Body of pancreas (tissue), 4 donors: ENCODE measurements around the gene ACSF2. TPM values are rescaled to one million over a fixed set of nuclear protein-coding genes. Genes with fewer than 3 reads are reported as not detected.

Experiments
- ATAC-seq: fragments of 150-250 bp; one replicate; pipeline ENCODE4 v1.9.1; 2016
- DNase-seq, 4 donors: peaks; one replicate each; pipeline ENCODE4 v3.0.0-alpha.2; 2019
- H3K27ac ChIP-seq, 4 donors: fragments of 200-600 bp; sonication (generic); 1 replicate in 3 of 4; 2 replicates in 1 of 4; pipeline versions ENCODE4 v1.5.1 to v1.6.1; 2016 to 2019; ENCODE audit warnings: mild to moderate bottlenecking in 1 of 4, mixed read lengths in 1 of 4, moderate library complexity in 1 of 4
- H3K27me3 ChIP-seq, 2 donors: fragments of 200-600 bp; sonication (generic); one replicate each; pipeline ENCODE4 v1.6.0; 2016; ENCODE audit warnings: mild to moderate bottlenecking in 1 of 2
- H3K36me3 ChIP-seq, 2 donors: fragments of 200-600 bp; sonication (generic); replicated peaks in 1 of 2; 2 replicates each; pipeline ENCODE4 v1.5.1; 2016; ENCODE audit warnings: low read depth in 2 of 2; ENCODE audit not compliant: insufficient read depth in 1 of 2
- H3K4me1 ChIP-seq: fragments of 200-600 bp; sonication (generic); one replicate; pipeline ENCODE4 v1.6.0; 2016
- H3K4me3 ChIP-seq, 2 donors: fragments of 200-600 bp; sonication (generic); 1 replicate in 1 of 2; 2 replicates in 1 of 2; pipeline ENCODE4 v1.5.1; 2016 to 2019
- H3K9me3 ChIP-seq, 3 donors: fragments of 200-600 bp; sonication (generic); 1 replicate in 2 of 3; 2 replicates in 1 of 3; pipeline ENCODE4 v1.5.1; 2016
- POLR2A ChIP-seq, 3 donors: fragments of 450-650 bp; IDR thresholded peaks; one replicate each; pipeline ENCODE4 v1.6.1; 2016; ENCODE audit warnings: antibody characterized with exemption in 3 of 3, mild to moderate bottlenecking in 2 of 3
- WGBS, 2 donors: methylation state at CpG; one replicate each; pipeline ENCODE4 v1.1.5; 2017; 5-methylcytosine and 5-hydroxymethylcytosine counted together
- intact Hi-C: fragments of 100-400 bp; cut with DNase I; formaldehyde crosslinking; loops from one replicate; pipeline ENCODE4 v1.15.1; 2023
- total RNA-seq, 2 donors: library from RNA; depleted of rRNA; stranded (reverse); fragments of >200 nt; gene quantifications; one replicate each; pipeline ENCODE4 v1.1.0, GENCODE V29; 2016
- TF ChIP-seq, protein P1 (sequence below), 7 experiments: fragments of 450-650 bp in 4 of 7; fragments of 200-600 bp in 3 of 7; sonication (generic) in 3 of 7; IDR thresholded peaks; one replicate each; pipeline ENCODE4 v1.5.1; 2016 to 2019; ENCODE audit warnings: antibody characterized with exemption in 7 of 7

ACSF2 gene
- total RNA-seq, 2 donors from 2014 or later = 18.7 to 120 TPM

DNA sequence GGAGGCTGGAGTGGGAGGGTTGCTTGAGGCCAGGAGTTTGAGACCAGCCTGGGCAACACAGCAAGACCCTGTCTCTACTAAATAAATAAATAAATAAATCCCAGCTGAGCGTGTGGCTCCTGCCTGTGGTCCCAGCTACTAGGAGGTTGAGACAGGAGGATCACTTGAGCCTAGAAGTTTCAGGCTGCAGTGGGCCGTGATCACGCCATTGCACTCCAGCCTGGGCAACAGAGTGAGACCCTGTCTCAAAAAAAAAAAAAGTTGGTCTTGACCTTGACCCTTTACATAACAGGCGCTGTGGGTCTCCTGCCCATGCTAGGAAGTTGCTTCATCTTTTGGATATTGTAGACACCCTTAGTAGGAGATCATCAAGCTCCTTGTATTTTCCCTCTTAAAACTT lies 11.4 kb downstream of the ACSF2 start:
- no peak for DNase-seq
- 96% methylated on average over 4 of the region's 4 CpGs for WGBS, 2 donors

DNA sequence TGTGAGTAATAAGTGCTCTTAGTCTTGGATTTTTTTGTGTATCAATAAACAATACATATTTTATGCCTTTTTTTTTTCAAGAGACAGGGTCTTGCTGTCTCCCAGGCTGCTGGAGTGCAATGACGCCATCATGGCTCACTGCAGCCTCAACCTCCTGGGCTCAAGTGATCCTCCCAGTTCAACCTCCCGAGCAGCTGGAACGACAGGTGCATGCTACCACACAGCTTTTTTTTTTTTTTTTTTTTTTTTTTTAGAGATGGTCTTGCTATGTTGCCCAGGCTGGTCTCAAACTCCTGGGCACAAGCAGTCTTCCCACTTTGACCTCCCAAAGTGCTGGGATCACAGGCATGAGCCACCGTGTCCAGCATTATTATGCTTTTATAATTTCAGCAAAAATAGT lies 13.0 kb downstream of the ACSF2 start:
- ATAC-seq (no peak), DNase-seq (no peak)
- Histone ChIP-seq H3K4me3 (no peak overlapping the region), H3K27me3 (no peaks in the 10 kb centered on the region), H3K36me3 (no peaks in the 10 kb centered on the region), H3K27ac (no peak overlapping the region), H3K9me3 (no peaks in the 10 kb centered on the region), H3K4me1 (peaks cover 39% of the 10 kb centered on the region)
- no peak for TF ChIP-seq POLR2A (IDR thresholded peaks at IDR 0.05)
- TF ChIP-seq, protein P1, sequence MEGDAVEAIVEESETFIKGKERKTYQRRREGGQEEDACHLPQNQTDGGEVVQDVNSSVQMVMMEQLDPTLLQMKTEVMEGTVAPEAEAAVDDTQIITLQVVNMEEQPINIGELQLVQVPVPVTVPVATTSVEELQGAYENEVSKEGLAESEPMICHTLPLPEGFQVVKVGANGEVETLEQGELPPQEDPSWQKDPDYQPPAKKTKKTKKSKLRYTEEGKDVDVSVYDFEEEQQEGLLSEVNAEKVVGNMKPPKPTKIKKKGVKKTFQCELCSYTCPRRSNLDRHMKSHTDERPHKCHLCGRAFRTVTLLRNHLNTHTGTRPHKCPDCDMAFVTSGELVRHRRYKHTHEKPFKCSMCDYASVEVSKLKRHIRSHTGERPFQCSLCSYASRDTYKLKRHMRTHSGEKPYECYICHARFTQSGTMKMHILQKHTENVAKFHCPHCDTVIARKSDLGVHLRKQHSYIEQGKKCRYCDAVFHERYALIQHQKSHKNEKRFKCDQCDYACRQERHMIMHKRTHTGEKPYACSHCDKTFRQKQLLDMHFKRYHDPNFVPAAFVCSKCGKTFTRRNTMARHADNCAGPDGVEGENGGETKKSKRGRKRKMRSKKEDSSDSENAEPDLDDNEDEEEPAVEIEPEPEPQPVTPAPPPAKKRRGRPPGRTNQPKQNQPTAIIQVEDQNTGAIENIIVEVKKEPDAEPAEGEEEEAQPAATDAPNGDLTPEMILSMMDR (IDR thresholded peaks at IDR 0.05) = no peak
- WGBS, 2 donors = 85 to 96% methylated on average over 4 of the region's 4 CpGs
- intact Hi-C loops = no loop called here

More for the DNA sequence above, 11.4 kb downstream of the ACSF2 start:
- no peak overlapping the region for H3K4me3 ChIP-seq
- intact Hi-C loops = no loop called here
- TF ChIP-seq, protein P1 (IDR thresholded peaks at IDR 0.05) = no peak
- TF ChIP-seq POLR2A (IDR thresholded peaks at IDR 0.05) = no peak
- H3K27me3 ChIP-seq = no peaks in the 10 kb centered on the region
- H3K9me3 ChIP-seq = no peaks in the 10 kb centered on the region
- no peaks in the 10 kb centered on the region for H3K36me3 ChIP-seq
- H3K27ac ChIP-seq = no peak overlapping the region
- no peak for ATAC-seq
- H3K4me1 ChIP-seq = peaks cover 24% of the 10 kb centered on the region

DNA sequence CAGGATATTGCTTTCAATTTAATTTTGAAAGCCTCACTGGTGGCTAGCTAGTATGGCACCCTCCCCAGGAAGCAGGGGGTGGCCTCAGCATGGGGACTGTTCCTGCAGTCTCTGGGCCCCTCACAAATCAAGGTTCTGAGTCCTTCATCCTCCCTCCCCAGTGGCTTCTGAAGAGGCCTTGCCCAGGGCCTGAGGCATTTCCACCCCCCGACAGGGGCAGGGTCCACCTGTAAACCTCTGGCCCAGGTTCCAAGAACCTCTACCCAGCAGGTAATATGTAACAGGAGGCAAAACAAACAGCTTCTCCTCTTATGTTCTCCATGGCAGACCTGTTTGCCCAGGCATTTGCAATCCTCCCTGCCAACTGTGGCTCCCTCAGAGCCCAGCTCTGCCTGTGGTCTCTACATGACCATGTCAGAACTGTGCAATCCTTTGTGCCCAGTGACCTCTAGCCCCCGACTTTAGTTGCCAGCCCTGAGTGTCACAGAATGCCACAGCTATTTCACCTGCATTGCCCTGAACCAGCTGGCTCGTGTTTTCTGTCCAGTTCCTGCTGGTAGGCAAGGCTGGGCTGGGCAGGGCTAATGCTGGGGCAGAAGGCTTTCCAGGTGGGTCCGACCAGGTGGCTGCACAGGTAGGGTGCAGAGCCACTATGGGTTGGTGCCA lies 14.3 kb downstream of the ACSF2 start:
- DNase-seq = peak; percentile 56 to 66 (median 58)
- H3K9me3 ChIP-seq = no peaks in the 10 kb centered on the region
- H3K4me1 ChIP-seq = peaks cover 39% of the 10 kb centered on the region
- H3K27me3 ChIP-seq = no peaks in the 10 kb centered on the region
- peak in 1 of 3 donors; percentile 32 for TF ChIP-seq POLR2A (IDR thresholded peaks at IDR 0.05)
- TF ChIP-seq, protein P1 (IDR thresholded peaks at IDR 0.05) = no peak
- intact Hi-C loops = no loop called here
- no peaks in the 10 kb centered on the region for H3K36me3 ChIP-seq
- 9 to 21% methylated on average over 4 of the region's 4 CpGs for WGBS, 2 donors
- no peak overlapping the region for H3K4me3 ChIP-seq
- H3K27ac ChIP-seq = peak overlapping the region; percentile 67 to 83 (median 78)
- peak; percentile 80 for ATAC-seq

DNA sequence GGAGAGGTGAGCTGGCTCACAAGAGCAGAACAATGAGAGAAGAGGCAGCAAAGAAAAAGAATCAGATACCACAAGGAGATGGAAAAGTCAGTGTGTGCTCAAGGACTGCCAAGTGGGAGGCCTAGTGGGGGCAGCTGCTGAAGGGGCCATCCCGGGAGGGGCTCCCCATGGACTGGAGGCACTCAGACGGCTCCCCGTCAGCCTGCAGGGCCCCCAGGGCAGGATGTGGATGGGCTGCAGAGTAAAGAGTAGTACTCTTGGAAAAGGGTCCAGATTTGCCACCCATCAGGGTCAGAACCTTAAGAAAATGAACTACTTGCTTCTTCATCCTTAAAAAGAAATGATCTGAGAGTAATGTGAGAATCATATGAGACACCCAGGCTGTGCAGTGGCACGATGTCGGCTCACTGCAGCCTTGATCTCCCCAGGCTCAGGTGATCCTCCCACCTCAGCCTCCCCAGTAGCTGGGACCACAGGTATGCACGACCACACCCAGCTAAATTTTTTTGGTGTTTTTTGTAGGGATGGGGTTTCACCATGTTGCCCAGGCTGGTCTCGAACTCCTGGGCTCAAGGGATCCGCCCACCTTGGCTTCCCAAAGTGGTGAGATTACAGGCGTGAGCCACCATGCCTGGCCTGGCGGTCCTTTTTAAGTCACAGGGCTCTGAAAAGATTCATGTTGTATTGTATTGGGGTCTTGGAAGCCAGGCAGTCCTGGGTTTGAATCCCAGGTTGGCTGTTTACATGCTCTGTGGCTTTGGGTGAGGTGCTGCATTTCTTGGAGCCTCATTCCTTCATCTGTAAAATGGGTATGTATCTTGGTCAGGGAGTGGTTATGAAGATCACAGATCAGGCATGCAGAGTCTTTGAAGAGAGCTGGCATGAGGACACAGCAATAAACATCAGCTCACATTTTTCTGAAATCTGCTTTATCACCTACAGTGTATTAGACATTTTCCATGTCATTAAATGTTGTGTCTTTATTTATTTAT lies 15.1 kb downstream of the ACSF2 start:
- no peak for DNase-seq
- H3K36me3 ChIP-seq = no peaks in the 10 kb centered on the region
- no peak for TF ChIP-seq POLR2A (IDR thresholded peaks at IDR 0.05)
- TF ChIP-seq, protein P1 (IDR thresholded peaks at IDR 0.05) = no peak
- H3K4me1 ChIP-seq = peaks cover 39% of the 10 kb centered on the region
- no peaks in the 10 kb centered on the region for H3K27me3 ChIP-seq
- H3K9me3 ChIP-seq = no peaks in the 10 kb centered on the region
- no peak overlapping the region for H3K4me3 ChIP-seq
- intact Hi-C loops = no loop called here
- no peak for ATAC-seq
- peak overlapping the region; percentile 67 to 83 (median 78) for H3K27ac ChIP-seq
- 86 to 88% methylated on average over 10 of the region's 10 CpGs for WGBS, 2 donors
